Lung (tissue), 12 donors: ENCODE results near the gene ATOSA. TPM values are rescaled to one million over a fixed set of nuclear protein-coding genes. Genes with fewer than 3 reads are reported as not detected.

Experiments used
- ATAC-seq: fragments of 200-7000 bp; cut with Tn5 transposase; one replicate; pipeline ENCODE4 v1.9.1; 2020; ENCODE audit warnings: moderate number of reproducible peaks; ENCODE audit not compliant: insufficient read depth, low FRiP score
- DNase-seq, 3 donors: peaks; one replicate each; pipeline ENCODE4 v3.0.0-alpha.2; 2013 to 2017
- H3K27ac ChIP-seq, 2 donors: one replicate each; pipeline ENCODE4 v1.5.1; 2013; ENCODE audit warnings: mild to moderate bottlenecking in 2 of 2, moderate library complexity in 2 of 2, control low read depth in 1 of 2, inconsistent platforms in 1 of 2, low read depth in 1 of 2, low read length in 1 of 2
- H3K27me3 ChIP-seq, 3 donors: one replicate each; pipeline ENCODE4 v1.5.1; 2013; ENCODE audit warnings: low read length in 2 of 3; ENCODE audit not compliant: control insufficient read depth in 3 of 3, insufficient read depth in 3 of 3
- H3K36me3 ChIP-seq, 4 donors: one replicate each; pipeline ENCODE4 v1.5.1; 2013; ENCODE audit warnings: low read length in 4 of 4, mild to moderate bottlenecking in 1 of 4, moderate library complexity in 1 of 4; ENCODE audit not compliant: control insufficient read depth in 4 of 4, insufficient read depth in 4 of 4
- H3K4me1 ChIP-seq, 5 donors: one replicate each; pipeline ENCODE4 v1.5.1; 2013; ENCODE audit warnings: low read length in 5 of 5, mild to moderate bottlenecking in 2 of 5, moderate library complexity in 1 of 5; ENCODE audit not compliant: control insufficient read depth in 5 of 5, insufficient read depth in 5 of 5
- H3K4me3 ChIP-seq: one replicate; pipeline ENCODE4 v1.5.1; 2013; ENCODE audit warnings: mild to moderate bottlenecking, control low read depth, moderate library complexity
- H3K9ac ChIP-seq, 2 donors: one replicate each; pipeline ENCODE4 v1.5.1; 2013; ENCODE audit warnings: low read length in 2 of 2, control low read depth in 1 of 2; ENCODE audit not compliant: insufficient read depth in 1 of 2
- H3K9me3 ChIP-seq, 4 donors: one replicate each; pipeline ENCODE4 v1.5.1; 2013; ENCODE audit warnings: low read length in 3 of 4, mild to moderate bottlenecking in 1 of 4, moderate library complexity in 1 of 4; ENCODE audit not compliant: control insufficient read depth in 4 of 4, insufficient read depth in 3 of 4
- CTCF ChIP-seq: IDR thresholded peaks from 2 replicates; pipeline ENCODE4 v1.5.1; 2012; ENCODE audit warnings: mild to moderate bottlenecking; ENCODE audit errors: control extremely low read depth, extremely low read depth
- WGBS, 2 donors: extraction: QIAGEN DNeasy Blood & Tissue Kit; methylation state at CpG; one replicate each; pipeline ENCODE4 v1.1.7; 2013; 5-methylcytosine and 5-hydroxymethylcytosine counted together
- polyA plus RNA-seq, 2 donors: library from polyadenylated mRNA; stranded (reverse); fragments of 200-250 nt; gene quantifications; one replicate each; pipeline ENCODE4 v1.2.1, GENCODE V29; 2013
- total RNA-seq, 2 donors: library from RNA; depleted of rRNA in 1 of 2; stranded (reverse); fragments of >200 nt in 1 of 2; gene quantifications; one replicate each; pipeline ENCODE4 v1.2.1, GENCODE V29; 2014 to 2021
- donor health status: control.
- donor health status: control.
- donor health status: Bipolar disorder and iron deficiency.
- donor health status: healthy.
- donor health status: DM: yes; HTN: yes; CAD: no.

The ATOSA gene
- total and polyA plus RNA-seq, 4 donors: 12.1 to 114 (median 46.7) TPM

- no peak overlapping the region for H3K9ac ChIP-seq
- no peaks in the 10 kb centered on the region for H3K36me3 ChIP-seq
- WGBS, 2 donors: 90 to 98% methylated on average over 2 of the region's 2 CpGs
- no peak for TF ChIP-seq CTCF
- H3K4me3 ChIP-seq: no peak overlapping the region
- H3K9me3 ChIP-seq: no peaks in the 10 kb centered on the region
- DNase-seq (no peak), ATAC-seq (no peak)
- H3K4me1 ChIP-seq: peaks cover 0 to 8% (median 0%) of the 10 kb centered on the region in 5 donors
- H3K27ac ChIP-seq: no peak overlapping the region
- H3K27me3 ChIP-seq: no peaks in the 10 kb centered on the region
Observed at GRCh38 chr15:52726195-52726594, 47.0 kb upstream of the ATOSA start.

- H3K27me3 ChIP-seq: no peaks in the 10 kb centered on the region
- H3K27ac ChIP-seq: no peak overlapping the region
- TF ChIP-seq CTCF: no peak
- H3K9me3 ChIP-seq: no peaks in the 10 kb centered on the region
- H3K4me1 ChIP-seq: no peaks in the 10 kb centered on the region
- no peak overlapping the region for H3K4me3 ChIP-seq
- ATAC-seq (no peak), DNase-seq (no peak)
- H3K9ac ChIP-seq: no peak overlapping the region
- 79 to 90% methylated on average over 2 of the region's 2 CpGs for WGBS, 2 donors
- no peaks in the 10 kb centered on the region for H3K36me3 ChIP-seq
Observed at GRCh38 chr15:52718551-52718950, 39.4 kb upstream of the ATOSA start.

- Histone ChIP-seq H3K4me3 (no peak overlapping the region), H3K4me1 (no peaks in the 10 kb centered on the region), H3K9ac (no peak overlapping the region), H3K9me3 (no peaks in the 10 kb centered on the region), H3K36me3 (no peaks in the 10 kb centered on the region), H3K27ac (no peak overlapping the region), H3K27me3 (no peaks in the 10 kb centered on the region)
- no peak for TF ChIP-seq CTCF
- 93 to 96% methylated on average over 6 of the region's 6 CpGs for WGBS, 2 donors
- no peak for DNase-seq
- no peak for ATAC-seq
Observed at GRCh38 chr15:52717924-52718323, 38.7 kb upstream of the ATOSA start.

- ATAC-seq (no peak), DNase-seq (no peak)
- Histone ChIP-seq H3K9me3 (no peaks in the 10 kb centered on the region), H3K9ac (no peak overlapping the region), H3K4me3 (no peak overlapping the region), H3K4me1 (no peaks in the 10 kb centered on the region), H3K36me3 (no peaks in the 10 kb centered on the region), H3K27me3 (no peaks in the 10 kb centered on the region), H3K27ac (no peak overlapping the region)
- 67 to 84% methylated on average over 6 of the region's 6 CpGs for WGBS, 2 donors
- TF ChIP-seq CTCF: no peak
Observed at GRCh38 chr15:52717481-52717880, 38.3 kb upstream of the ATOSA start.
